HepG2 (cell line): ENCODE results near the gene CASKIN1. TPM values are rescaled to one million over a fixed set of nuclear protein-coding genes. Genes with fewer than 3 reads are reported as not detected.
A peak's percentile ranks its signal among the peaks of the same experiment; 100 is the strongest.

Experiments
- ATAC-seq: fragments of 200-7000 bp; cut with Tn5 transposase; 3 replicates; pipeline ENCODE4 v1.9.1; 2020; ENCODE audit warnings: mild to moderate bottlenecking, moderate library complexity
- BruUV-seq: library from RNA; stranded (reverse); fragments of 400-500 nt; replicated peaks from 2 replicates; lab custom pipeline; 2021; lab: Mats Ljungman, UMichigan
- CTCF ChIA-PET: fragments of 300-600 bp; formaldehyde crosslinking; extraction: SDS; loops from one replicate; lab custom pipeline; 2021; ENCODE audit warnings: low total read pairs, inconsistent platforms, low intra/inter-chr PET ratio; lab: Yijun Ruan, JAX
- POLR2A ChIA-PET: fragments of 350-600 bp; sonication (Branson Sonifier 250); formaldehyde crosslinking; loops from one replicate; lab custom pipeline; 2020; ENCODE audit warnings: antibody characterized with exemption, inconsistent platforms; lab: Yijun Ruan, JAX
- DNase-seq: peaks from one replicate; pipeline ENCODE4 v3.0.0-alpha.2; 2015; ENCODE audit warnings: low spot score
- FAIRE-seq: peaks from 3 replicates; lab custom pipeline; 2011; peaks lifted over from hg19 to GRCh38; lab: Jason Lieb, UNC
- H2AFZ ChIP-seq: one replicate; pipeline ENCODE4 v1.6.1; 2011; ENCODE audit warnings: low read length, inconsistent platforms
- H3K27ac ChIP-seq: fragments of 300-600 bp; 3 replicates; pipeline ENCODE4 v1.8.0; 2011; ENCODE audit warnings: mixed run types, mild to moderate bottlenecking, mixed read lengths, low read length, inconsistent platforms; ENCODE audit not compliant: insufficient read depth; ENCODE audit errors: extremely low read length
- H3K27me3 ChIP-seq, 2 experiments: fragments of 200-600 bp in 1 of 2; 2 replicates in 1 of 2; 3 replicates in 1 of 2; pipeline versions ENCODE4 v1.6.0 to v1.8.0; 2011; ENCODE audit warnings: low read length in 2 of 2, mild to moderate bottlenecking in 2 of 2, moderate library complexity in 2 of 2, inconsistent platforms in 1 of 2; ENCODE audit not compliant: insufficient read depth in 2 of 2, control insufficient read depth in 1 of 2
- H3K36me3 ChIP-seq, 2 experiments: fragments of 200-600 bp in 1 of 2; replicated peaks in 1 of 2; 2 replicates in 1 of 2; 3 replicates in 1 of 2; pipeline versions ENCODE4 v1.5.1 to v1.8.0; 2011; ENCODE audit warnings: low read length in 2 of 2, inconsistent platforms in 1 of 2; ENCODE audit not compliant: insufficient read depth in 2 of 2, control insufficient read depth in 1 of 2
- H3K4me1 ChIP-seq: 2 replicates; pipeline ENCODE4 v1.5.1; 2012; ENCODE audit warnings: low read length, inconsistent platforms; ENCODE audit not compliant: insufficient read depth
- H3K4me2 ChIP-seq: 2 replicates; pipeline ENCODE4 v1.6.0; 2011; ENCODE audit warnings: low read depth, low read length, inconsistent platforms
- H3K4me3 ChIP-seq, 3 experiments: fragments of 200-600 bp in 1 of 3; sonication (generic), shearing (Covaris generic) in 1 of 3; replicated peaks in 1 of 3; 2 replicates each; pipeline ENCODE4 v1.5.1; 2011 to 2016; ENCODE audit warnings: low read length in 3 of 3, inconsistent platforms in 2 of 3, low read depth in 2 of 3, mild to moderate bottlenecking in 2 of 3, control low read depth in 1 of 3, mixed read lengths in 1 of 3; ENCODE audit not compliant: insufficient read depth in 1 of 3
- H3K79me2 ChIP-seq: one replicate; pipeline ENCODE4 v1.6.1; 2011; ENCODE audit warnings: low read length, inconsistent platforms; ENCODE audit not compliant: insufficient read depth
- H3K9ac ChIP-seq: 2 replicates; pipeline ENCODE4 v1.6.0; 2011; ENCODE audit warnings: mild to moderate bottlenecking, low read depth, low read length, inconsistent platforms; ENCODE audit not compliant: insufficient read depth
- H3K9me3 ChIP-seq: 2 replicates; pipeline ENCODE4 v1.5.1; 2012; ENCODE audit warnings: mild to moderate bottlenecking, low read length
- H4K20me1 ChIP-seq: 2 replicates; pipeline ENCODE4 v1.6.0; 2011; ENCODE audit warnings: inconsistent platforms, mild to moderate bottlenecking, low read length, moderate library complexity; ENCODE audit not compliant: insufficient read depth
- AKAP8 ChIP-seq: sonication (generic); formaldehyde crosslinking; IDR thresholded peaks from 2 replicates; pipeline ENCODE4 v1.5.1; 2020; ENCODE audit warnings: mild to moderate bottlenecking, missing genetic modification reagents
- CBX2 ChIP-seq, 2 experiments: fragments of 200-600 bp in 1 of 2; sonication (generic); formaldehyde crosslinking in 1 of 2; IDR thresholded peaks; 2 replicates each; pipeline versions ENCODE4 v1.7.0 to v1.8.1; 2018 to 2022; ENCODE audit warnings: low read depth in 2 of 2, low read length in 1 of 2, mild to moderate bottlenecking in 1 of 2, missing genetic modification reagents in 1 of 2
- HNRNPLL ChIP-seq: fragments of 200-400 bp; formaldehyde crosslinking; IDR thresholded peaks from 2 replicates; pipeline ENCODE4 v1.6.1; 2017; ENCODE audit warnings: mild to moderate bottlenecking, low read depth, low read length; ENCODE audit not compliant: poor library complexity, severe bottlenecking
- KDM1A ChIP-seq: IDR thresholded peaks from 2 replicates; pipeline ENCODE4 v1.6.1; 2016; ENCODE audit warnings: missing compliant biosample characterization
- POLR2A ChIP-seq, 2 experiments: IDR thresholded peaks; 2 replicates each; pipeline ENCODE4 v1.6.1; 2011; ENCODE audit warnings: low read depth in 2 of 2, low read length in 2 of 2, mild to moderate bottlenecking in 1 of 2, moderate library complexity in 1 of 2; ENCODE audit not compliant: insufficient read depth in 1 of 2
- RBFOX2 ChIP-seq: fragments of 200-400 bp; formaldehyde crosslinking; IDR thresholded peaks from 2 replicates; pipeline ENCODE4 v1.6.1; 2017; ENCODE audit warnings: low read depth, mild to moderate bottlenecking, low read length
- ZBTB43 ChIP-seq: sonication (generic); formaldehyde crosslinking; conservative IDR thresholded peaks from 2 replicates; pipeline ENCODE4 v1.4.0; 2020; ENCODE audit warnings: missing genetic modification reagents
- ZKSCAN5 ChIP-seq: sonication (generic); formaldehyde crosslinking; IDR thresholded peaks from 2 replicates; pipeline ENCODE4 v1.5.1; 2020; ENCODE audit warnings: mild to moderate bottlenecking, missing genetic modification reagents
- ZNF331 ChIP-seq: sonication (generic); formaldehyde crosslinking; IDR thresholded peaks from 2 replicates; pipeline ENCODE4 v1.4.0; 2020; ENCODE audit warnings: missing genetic modification reagents
- ZNF441 ChIP-seq: sonication (generic); formaldehyde crosslinking; IDR thresholded peaks from 2 replicates; pipeline ENCODE4 v1.7.0; 2021; ENCODE audit warnings: missing genetic modification reagents, borderline replicate concordance
- WGBS: methylation state at CpG from one replicate; pipeline ENCODE4 v1.1.6; 2017; ENCODE audit warnings: low lambda C conversion rate; 5-methylcytosine and 5-hydroxymethylcytosine counted together
- in situ Hi-C: cut with HindIII; loops from 2 replicates; pipeline ENCODE4 v1.10.0; 2017; ENCODE audit warnings: low pct_unique_long_range_greater_than_20kb; ENCODE audit not compliant: extremely low pct_ligation_motif_present
- intact Hi-C: fragments of 100-400 bp; cut with micrococcal nuclease; formaldehyde crosslinking; loops from one replicate; pipeline ENCODE4 v1.10.0; 2022; ENCODE audit not compliant: unreplicated experiment
- polyA plus RNA-seq, 8 experiments: library from polyadenylated mRNA; depleted of rRNA in 3 of 8; stranded (reverse) in 7 of 8; unstranded in 1 of 8; fragments of >200 nt; fragmentation: Illumina TruSeq in 4 of 8; extraction: Trizol in 4 of 8; gene quantifications; 2 replicates each; pipeline versions ENCODE4 v1.2.1 to v1.2.3, GENCODE V29; 2011 to 2016; ENCODE audit warnings: low read depth in 4 of 8, missing spikeins in 1 of 8, mixed read lengths in 1 of 8; ENCODE audit not compliant: insufficient read depth in 1 of 8
- total RNA-seq, 5 experiments: library from RNA; depleted of rRNA; stranded (reverse); fragments of >200 nt; fragmentation: Illumina TruSeq; extraction: Trizol; gene quantifications; 2 replicates each; pipeline ENCODE4 v1.2.3, GENCODE V29; 2016; ENCODE audit warnings: low read depth in 1 of 5

The CASKIN1 gene
- total and polyA plus RNA-seq, 2 of the 13 experiments (the other 11 are each of a cell fraction or from before 2014, with no cell fraction given): 1.2 to 2.2 TPM

GRCh38 chr16:2208308-2208707 is 11.9 kb upstream of the CASKIN1 start:
- POLR2A ChIA-PET: no interaction called here
- in situ Hi-C loops: no loop called here
- ATAC-seq: no peak

GRCh38 chr16:2207872-2208271 is 11.5 kb upstream of the CASKIN1 start:
- in situ Hi-C loops (no loop called here), intact Hi-C loops (no loop called here)
- H3K9me3 ChIP-seq: no peaks in the 10 kb centered on the region
- H4K20me1 ChIP-seq: 0 out of 2 replicates have a peak, but pooled peaks cover 2% of the 10 kb centered on the region
- H3K27me3 ChIP-seq: no peaks in the 10 kb centered on the region
- peaks cover 4 to 19% of the 10 kb centered on the region in 2 experiments; a peak in 4 of 5 replicates for H3K36me3 ChIP-seq
- no peak overlapping the region for H2AFZ ChIP-seq
- no TSS peak for BruUV-seq
- no peak for FAIRE-seq
- ChIA-PET POLR2A (interaction anchor here (1.2 kb wide), 1 partner anchor 18 kb away, joined by 3 read pairs; no protein-coding TSS in a partner anchor), CTCF (no interaction called here)
- no peak overlapping the region for H3K4me2 ChIP-seq
- WGBS: 92% methylated on average over 5 of the region's 9 CpGs
- TF ChIP-seq HNRNPLL (peak; percentile 6), POLR2A (IDR thresholded peaks at IDR 0.05; ENCODE audit: insufficient read depth in 1 of 2, low read depth in 2 of 2, low read length in 2 of 2) (0 out of 4 replicates have a peak, but pooled peaks of 1 of the 2 experiments have one; percentile 27), CBX2 (IDR thresholded peaks at IDR 0.05; ENCODE audit: low read depth, low read length) (no peak), CBX2 (CRISPR knock-in tag; IDR thresholded peaks at IDR 0.05; ENCODE audit: low read depth) (no peak), ZKSCAN5 (CRISPR knock-in tag) (no peak), AKAP8 (CRISPR knock-in tag) (no peak), ZNF441 (CRISPR knock-in tag) (no peak), ZBTB43 (CRISPR knock-in tag) (no peak), KDM1A (CRISPR knock-in tag) (no peak)
- TF ChIP-seq, all 625 proteins: peak for 2
- ATAC-seq (no peak), DNase-seq (no peak)
- H3K4me3 ChIP-seq: no peak overlapping the region
- peaks cover 53% of the 10 kb centered on the region for H3K4me1 ChIP-seq
- peaks cover 12% of the 10 kb centered on the region for H3K79me2 ChIP-seq
- no peak overlapping the region for H3K9ac ChIP-seq
- H3K27ac ChIP-seq: no peak overlapping the region

More at GRCh38 chr16:2208308-2208707, 11.9 kb upstream of the CASKIN1 start:
- Histone ChIP-seq H3K9ac (no peak overlapping the region), H3K4me1 (peaks cover 57% of the 10 kb centered on the region), H3K27ac (no peak overlapping the region), H2AFZ (no peak overlapping the region), H3K27me3 (no peaks in the 10 kb centered on the region), H3K4me3 (no peak overlapping the region), H3K36me3 (peaks cover 4 to 20% of the 10 kb centered on the region in 2 experiments; a peak in 4 of 5 replicates), H3K79me2 (peaks cover 17% of the 10 kb centered on the region), H3K4me2 (no peak overlapping the region), H3K9me3 (no peaks in the 10 kb centered on the region), H4K20me1 (0 out of 2 replicates have a peak, but pooled peaks cover 3% of the 10 kb centered on the region)
- no peak for FAIRE-seq
- no peak for DNase-seq
- BruUV-seq: no TSS peak
- TF ChIP-seq POLR2A (IDR thresholded peaks at IDR 0.05; ENCODE audit: insufficient read depth in 1 of 2, low read depth in 2 of 2, low read length in 2 of 2) (0 out of 4 replicates have a peak, but pooled peaks of 1 of the 2 experiments have one; percentile 10), RBFOX2 (peak; percentile 46; the same call in 1 of the 2 replicates), HNRNPLL (peak; percentile 6), ZNF331 (CRISPR knock-in tag) (no peak)
- CTCF ChIA-PET: no interaction called here
- intact Hi-C loops: no loop called here
- WGBS: 99% methylated on average over 8 of the region's 23 CpGs
